Measurements from ENCODE around the gene HYOU1.
"Not testable (repeated sequence)": the region's sequence is repeated elsewhere in the genome, so short reads cannot be mapped to it uniquely, and the experiment has no call there.

HYOU1 gene, protein sequence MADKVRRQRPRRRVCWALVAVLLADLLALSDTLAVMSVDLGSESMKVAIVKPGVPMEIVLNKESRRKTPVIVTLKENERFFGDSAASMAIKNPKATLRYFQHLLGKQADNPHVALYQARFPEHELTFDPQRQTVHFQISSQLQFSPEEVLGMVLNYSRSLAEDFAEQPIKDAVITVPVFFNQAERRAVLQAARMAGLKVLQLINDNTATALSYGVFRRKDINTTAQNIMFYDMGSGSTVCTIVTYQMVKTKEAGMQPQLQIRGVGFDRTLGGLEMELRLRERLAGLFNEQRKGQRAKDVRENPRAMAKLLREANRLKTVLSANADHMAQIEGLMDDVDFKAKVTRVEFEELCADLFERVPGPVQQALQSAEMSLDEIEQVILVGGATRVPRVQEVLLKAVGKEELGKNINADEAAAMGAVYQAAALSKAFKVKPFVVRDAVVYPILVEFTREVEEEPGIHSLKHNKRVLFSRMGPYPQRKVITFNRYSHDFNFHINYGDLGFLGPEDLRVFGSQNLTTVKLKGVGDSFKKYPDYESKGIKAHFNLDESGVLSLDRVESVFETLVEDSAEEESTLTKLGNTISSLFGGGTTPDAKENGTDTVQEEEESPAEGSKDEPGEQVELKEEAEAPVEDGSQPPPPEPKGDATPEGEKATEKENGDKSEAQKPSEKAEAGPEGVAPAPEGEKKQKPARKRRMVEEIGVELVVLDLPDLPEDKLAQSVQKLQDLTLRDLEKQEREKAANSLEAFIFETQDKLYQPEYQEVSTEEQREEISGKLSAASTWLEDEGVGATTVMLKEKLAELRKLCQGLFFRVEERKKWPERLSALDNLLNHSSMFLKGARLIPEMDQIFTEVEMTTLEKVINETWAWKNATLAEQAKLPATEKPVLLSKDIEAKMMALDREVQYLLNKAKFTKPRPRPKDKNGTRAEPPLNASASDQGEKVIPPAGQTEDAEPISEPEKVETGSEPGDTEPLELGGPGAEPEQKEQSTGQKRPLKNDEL
- 98.1 to 295 (median 211) reads per million in 18 experiments for total RNA-seq

DNA sequence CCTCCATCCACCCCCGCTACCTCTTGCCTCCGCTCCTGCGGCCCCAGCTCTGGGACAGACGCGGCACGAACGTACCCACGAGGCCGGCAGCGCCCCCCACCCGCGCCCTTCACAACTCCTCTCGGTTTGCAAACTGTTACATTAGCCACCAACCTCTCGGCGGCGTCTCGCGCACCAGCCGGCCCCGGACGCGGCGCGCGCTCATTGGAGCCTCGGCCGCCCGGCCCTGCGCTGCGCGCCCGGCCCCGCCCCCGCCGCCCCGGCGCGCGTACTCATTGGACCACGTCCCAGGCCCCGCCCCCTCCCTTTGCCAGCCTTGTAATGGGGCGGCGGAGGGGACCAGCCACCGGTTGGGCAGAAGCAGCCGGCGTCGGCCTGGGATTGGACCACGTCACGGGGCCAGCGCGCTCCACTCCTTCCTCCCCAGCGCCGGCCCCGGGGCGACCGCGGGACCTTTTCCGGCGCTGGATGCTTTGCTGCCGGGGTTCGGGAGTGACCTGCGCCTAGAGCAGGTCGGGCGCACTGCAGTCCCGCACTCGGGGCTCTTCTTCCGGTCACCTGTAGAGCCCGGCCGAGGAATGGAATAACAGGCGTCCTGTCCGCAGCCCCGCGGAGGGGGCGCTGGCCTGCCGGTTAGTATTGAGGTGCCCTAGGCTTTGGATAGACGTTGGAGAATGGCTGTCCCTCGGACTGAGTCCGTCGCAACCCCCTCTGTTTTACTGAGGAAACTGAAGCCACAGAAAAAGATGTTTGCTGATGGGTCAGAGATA, at the start of gene HYOU1:
HYOU1 (minus strand) TSS at position 206 of the 770 bp plus-strand sequence. CDS start 1,045 bp downstream, outside the sequence.
- peak; percentile 97 to 99 for DNase-seq

DNA sequence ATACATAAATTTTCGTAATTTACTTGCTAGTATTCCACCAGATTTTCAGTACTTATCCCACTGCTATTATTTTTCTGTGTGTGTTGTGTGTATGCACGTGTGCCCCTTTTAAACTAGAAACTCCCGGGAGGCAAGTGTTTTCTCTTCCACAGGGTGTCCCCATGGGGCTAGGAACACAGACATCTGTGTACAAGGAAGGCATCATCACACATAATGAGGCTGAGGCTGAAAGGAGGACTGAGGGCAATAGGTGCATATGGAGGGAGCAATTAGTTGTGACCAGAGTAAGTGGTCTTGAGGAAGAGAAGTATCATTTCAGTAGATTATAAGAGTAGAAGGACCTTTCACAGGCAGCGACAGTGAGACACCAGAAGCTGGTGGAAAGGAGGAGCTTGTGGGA, 46.8 kb upstream of the HYOU1 start:
- DNase-seq, result peak in 1 of 2 donors; percentile 14

DNA sequence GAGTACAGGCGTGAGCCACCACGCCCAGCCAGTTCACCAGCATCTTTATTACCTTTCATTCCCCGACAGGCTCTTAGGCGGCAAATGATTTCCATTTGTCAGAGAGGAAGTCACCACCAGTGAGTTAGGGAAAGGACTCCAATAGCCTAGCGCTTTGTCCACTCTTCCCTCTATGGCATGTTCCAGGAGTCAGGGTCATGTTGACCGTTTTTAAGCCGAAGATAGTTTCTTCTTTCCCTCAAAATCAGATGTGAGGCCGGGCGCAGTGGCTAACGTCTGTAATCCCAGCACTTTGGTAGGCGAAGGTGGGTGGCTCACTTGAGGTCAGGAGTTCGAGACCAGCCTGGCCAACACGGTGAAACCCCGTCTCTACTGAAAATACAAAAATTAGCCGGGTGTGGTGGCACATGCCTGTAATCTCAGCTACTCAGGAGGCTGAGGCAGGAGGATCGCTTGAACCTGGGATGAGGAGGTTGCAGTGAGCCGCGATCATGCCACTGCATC, 46.2 kb upstream of the HYOU1 start:
- DNase-seq, result not testable (repeated sequence)

DNA sequence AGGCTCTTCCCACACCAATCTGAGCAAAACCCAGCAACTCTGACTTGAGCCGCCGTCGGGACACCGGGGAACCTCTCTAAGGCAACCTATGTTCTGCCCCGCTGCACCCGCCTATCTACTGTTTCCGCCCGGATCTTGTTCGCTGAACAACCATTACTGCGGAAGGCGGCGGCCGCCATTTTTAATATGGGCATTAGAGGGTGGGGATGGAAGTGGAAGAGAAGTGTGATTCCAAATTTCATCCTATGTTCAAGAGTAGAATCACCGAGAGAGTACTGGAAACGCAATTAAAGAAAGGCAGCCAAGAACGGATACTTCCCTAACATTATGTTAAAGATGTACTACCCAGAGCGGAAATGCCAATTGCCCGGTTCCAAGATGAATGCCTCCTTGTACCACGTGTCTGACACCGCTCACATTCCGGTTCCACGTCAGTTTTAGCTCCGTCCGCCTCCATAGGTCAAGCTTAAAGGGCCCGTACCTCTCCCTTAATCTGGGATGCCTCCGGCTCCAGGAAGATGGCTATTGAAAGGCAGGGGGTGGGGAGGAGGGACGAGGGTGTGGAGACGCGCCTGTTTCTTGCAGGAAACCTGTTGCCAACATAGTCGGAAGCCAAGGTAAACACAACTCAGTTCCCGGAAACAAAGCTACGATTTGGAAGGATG, 44.9 kb upstream of the HYOU1 start, which contains the start of gene DPAGT1:
DPAGT1 (minus strand) TSS at position 95 of the 665 bp plus-strand sequence. CDS start 198 bp downstream, outside the sequence.
- DNase-seq, result peak; percentile 93 to 95

DNA sequence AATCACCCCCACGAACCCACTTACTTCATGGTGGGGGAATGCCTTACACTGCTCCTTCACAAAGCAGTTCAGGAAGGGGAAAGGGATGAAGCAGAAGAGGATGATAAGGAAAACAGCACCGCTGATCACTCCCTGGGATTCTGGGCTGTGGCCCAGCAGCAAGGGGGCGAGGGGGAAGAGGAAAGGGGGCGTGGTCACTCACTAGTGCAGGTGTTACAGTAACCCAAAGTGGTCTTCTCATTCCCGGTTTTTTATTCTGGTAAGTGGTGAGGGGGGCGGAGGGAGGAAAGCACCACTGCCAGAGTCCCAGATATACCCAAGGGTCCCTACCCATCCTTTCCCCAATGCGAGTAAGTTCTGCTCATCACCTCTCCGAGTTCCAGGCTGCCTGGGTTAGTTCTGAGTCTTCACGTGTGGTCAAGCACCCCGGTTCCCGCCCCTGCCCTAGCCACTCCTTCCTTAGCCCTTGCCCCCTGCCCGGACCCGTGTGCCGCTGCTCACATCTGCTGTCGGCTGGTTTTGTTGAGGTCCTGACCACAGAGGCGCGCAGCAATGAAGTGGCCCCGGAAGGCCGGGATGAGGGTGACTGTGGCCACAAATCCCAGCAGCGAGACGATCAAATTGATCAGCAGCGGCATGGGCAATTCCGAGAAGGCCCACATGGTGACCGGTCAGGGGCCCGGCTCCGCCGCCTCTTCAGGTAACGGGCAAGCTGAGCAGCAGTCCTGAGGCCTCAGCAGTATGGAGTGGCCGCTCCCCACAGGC, 44.2 kb upstream of the HYOU1 start:
- DNase-seq, result peak in 1 of 2 donors; percentile 9

DNA sequence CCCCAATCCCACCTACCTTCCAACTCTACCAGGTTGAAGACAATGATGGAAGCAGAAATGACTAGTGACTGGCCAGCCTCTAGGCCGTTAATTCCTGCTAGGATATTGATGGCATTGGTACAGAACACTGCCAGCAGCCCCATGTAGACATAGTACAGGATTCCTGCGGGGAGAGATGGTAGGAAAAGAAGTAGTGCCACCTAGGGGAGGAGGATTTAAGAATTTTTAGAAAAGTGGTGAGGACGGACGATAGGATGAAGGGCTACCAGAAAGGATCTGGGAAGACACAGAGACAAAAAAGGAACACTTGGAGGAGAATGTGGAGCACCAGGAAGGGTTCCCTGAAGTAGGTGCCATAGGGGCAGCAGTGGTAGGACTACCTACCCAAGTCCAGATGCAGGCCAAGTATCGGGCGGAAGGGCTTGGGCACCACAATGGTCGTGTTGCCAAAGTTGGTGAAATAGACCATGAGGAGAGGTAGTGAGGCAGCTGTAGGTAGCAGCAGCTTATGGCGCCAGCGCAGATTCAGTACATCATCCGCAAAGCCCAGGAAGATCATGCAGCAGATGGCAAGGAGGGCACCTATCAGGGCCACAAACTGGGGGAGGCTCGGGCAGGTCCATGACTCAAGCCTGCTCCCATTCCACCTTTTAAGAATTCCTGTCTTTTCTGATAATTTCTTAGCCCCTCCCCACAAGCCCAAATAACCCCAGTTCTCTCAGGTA, 43.4 kb upstream of the HYOU1 start:
- peak; percentile 26 to 39 for DNase-seq

DNA sequence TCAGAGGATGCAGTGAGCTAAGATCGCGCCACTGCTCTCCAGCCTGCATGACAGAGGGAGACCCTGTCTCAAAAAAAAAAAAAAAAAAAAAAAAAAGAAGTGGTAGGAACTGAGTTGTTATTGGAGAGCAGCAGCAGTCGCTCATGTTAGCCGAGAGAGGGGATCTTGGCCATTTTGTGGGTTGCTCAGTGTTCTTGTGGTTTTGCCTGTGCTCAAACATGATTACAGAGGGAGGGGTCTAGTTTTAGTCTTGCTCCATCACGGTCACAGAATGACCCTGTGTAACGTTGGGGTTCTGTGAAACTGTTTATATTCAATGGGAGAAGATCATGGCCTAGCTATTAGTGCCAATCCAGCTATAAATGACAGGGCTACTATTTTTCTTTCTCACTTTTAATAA, 42.7 kb upstream of the HYOU1 start:
- no peak for DNase-seq

DNA sequence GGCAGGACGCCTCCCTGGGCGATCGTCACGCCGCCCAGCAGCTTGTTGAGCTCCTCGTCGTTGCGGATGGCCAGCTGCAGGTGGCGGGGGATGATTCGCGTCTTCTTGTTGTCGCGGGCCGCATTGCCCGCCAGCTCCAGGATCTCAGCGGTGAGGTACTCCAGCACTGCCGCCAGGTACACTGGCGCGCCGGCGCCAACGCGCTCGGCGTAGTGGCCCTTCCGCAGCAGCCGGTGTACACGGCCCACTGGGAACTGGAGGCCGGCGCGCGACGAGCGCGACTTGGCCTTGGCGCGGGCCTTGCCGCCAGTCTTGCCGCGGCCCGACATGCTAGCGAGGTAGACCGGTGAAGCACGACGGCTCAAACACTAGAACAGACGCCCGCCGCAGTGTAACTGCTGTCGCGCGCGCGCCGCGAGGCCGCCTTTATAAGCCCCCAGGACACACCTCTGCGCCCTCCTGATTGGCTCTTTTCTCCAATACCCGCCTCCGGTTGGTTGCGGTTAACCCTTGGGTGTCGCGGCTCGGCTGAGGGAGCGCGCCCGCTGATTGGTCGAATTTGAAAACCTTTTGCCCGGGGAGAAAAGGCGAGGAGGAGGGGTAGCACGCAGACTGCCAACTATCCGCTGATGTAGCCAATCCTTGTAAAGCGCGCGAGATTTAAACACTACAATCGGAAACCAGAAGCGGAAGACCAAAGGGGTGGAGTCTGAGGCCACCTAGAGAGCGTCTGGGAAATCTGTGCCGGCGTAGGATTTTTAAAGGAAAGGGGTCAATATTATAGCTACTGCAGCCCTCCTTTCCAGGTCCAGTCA, 38.3 kb upstream of the HYOU1 start:
- DNase-seq, result peak; percentile 100

DNA sequence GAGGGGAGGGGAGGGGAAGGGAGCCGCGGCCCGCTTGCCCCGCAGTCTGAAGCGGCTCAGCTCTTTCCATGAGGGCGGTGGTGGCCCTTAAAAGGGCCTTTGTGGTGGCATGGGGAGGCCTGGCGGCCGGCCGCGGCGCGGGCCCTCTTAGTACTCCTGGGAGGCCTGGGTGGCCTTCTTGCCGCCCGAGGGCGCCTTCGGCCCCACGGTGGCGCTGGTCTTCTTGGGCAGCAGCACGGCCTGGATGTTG, 37.7 kb upstream of the HYOU1 start:
- peak; percentile 79 to 90 for DNase-seq

DNA sequence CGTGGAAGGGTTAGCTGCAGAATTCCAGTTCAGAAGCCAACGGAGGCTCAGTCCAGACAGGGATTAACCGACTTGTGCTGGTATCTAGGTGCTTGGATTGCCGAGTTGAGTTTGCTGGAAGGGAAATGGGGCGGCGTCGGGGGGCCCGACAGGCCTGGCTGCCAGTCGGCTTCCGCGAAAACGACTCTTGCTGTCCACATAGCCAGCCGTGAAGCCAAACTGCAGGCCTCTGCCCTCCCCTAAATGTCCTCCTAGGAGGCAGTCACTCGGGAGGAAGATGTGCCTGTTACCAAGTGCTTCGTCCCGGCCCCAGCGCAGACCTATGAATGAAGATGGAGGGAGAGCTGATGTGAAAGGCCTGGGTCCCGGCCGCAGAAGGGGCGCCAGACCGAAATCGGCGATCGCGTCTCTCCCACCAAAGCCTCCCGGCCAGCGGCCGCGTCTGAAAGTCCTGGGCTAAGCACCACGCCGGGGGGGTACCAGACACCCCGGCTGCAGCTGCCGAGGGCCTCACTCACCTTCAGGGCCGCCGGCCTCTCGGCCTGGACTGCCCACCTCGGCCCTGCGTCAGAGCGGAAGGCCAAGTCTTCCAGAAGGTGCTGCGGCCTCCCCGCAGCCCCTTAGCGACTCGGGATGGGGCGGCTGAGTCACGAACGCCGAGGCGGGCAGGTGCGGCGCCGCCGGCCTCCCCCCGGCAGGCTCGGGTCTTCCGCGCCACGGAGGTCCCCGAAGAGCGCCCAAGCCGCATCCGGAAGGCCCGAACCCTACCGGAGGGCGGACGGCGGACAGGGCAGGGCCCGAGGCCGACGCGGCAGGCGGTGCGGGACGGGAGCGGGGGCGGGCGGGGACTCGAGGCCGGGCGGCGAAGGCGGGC, 37.2 kb upstream of the HYOU1 start:
- peak in 1 of 2 donors; percentile 36 for DNase-seq

DNA sequence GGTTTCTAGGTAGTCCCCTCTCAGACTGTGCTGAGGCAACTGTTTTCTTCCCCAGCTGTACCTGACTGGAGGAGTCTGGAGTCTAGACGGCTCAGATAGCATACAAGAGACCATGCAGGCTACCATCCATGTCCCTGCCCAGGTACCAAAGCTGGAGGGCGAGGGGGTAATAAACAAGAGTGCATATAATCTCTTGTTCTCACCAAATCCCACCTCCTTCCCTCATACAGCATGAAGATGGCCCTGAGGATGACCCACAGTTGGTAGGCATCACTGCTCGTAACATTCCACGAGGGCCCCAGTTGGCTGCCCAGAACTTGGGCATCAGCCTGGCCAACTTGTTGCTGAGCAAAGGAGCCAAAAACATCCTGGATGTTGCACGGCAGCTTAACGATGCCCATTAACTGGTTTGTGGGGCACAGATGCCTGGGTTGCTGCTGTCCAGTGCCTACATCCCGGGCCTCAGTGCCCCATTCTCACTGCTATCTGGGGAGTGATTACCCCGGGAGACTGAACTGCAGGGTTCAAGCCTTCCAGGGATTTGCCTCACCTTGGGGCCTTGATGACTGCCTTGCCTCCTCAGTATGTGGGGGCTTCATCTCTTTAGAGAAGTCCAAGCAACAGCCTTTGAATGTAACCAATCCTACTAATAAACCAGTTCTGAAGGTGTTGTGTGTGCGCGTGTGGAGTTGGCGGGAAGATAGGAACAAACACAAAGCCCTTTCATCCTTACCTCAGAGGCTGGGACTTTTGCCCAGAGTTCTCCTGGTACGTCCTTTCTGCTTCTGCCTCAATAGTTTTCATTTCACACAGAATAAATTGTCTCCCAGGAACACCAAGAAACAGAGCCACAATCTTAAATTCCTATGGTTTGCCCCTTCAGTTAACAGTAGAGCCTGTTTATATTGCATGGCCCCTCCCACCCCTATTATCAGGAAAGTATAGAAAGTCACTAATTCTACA, 36.2 kb upstream of the HYOU1 start:
- no peak for DNase-seq

DNA sequence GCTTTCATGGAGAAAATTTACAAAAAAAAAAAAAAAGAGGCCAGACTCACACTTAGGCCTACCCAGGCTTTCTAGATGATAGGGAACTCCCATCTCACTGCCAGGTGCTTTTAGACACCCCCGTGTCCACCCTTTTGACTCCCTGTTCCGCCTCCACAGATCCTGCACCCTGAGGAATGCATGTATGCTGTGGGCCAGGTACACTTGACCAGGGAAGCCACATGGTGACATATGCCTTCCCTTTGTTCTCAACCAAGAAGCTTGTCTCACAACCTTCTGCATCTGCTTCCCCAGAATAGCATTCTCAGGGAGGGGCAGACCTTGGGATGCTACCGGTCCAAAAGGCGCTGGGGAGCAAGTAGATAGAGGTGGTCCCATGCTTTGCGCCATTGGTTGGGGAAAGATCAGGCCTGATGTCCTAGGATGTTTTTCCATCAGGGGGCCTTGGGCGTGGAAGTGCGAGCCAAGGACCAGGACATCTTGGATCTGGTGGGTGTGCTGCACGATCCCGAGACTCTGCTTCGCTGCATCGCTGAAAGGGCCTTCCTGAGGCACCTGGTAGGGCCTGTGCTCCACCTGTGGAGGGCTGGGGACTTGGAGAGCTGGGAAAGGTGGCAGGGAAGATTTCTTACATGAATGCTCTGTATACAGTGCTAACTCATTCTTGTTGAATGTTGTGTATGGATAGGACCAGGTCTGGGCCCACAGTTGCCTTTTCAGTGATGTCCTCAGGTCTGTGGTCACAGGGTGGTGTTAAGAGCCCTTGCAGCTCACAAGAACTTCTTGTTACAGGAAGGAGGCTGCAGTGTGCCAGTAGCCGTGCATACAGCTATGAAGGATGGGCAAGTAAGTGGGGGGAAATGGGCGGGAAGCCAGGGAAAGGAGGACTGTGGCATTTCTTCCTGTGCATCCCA, 35.2 kb upstream of the HYOU1 start:
- no peak for DNase-seq

DNA sequence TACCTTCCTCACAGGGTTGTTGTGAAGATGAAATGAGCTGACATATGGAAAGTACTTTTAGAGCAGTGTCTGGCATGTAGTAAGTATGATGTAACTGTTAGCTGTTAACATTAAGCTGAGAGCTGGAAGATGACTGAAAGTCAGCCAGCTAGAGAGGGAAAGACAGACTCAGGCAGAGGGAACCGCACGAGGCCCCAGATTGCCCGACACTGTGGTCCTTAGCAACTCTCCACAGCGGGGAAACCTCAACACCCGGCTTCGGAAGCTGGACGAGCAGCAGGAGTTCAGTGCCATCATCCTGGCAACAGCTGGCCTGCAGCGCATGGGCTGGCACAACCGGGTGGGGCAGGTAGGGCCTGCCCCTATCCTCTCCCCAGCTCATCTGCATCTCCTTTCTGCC, 34.2 kb upstream of the HYOU1 start:
- no peak for DNase-seq

DNA sequence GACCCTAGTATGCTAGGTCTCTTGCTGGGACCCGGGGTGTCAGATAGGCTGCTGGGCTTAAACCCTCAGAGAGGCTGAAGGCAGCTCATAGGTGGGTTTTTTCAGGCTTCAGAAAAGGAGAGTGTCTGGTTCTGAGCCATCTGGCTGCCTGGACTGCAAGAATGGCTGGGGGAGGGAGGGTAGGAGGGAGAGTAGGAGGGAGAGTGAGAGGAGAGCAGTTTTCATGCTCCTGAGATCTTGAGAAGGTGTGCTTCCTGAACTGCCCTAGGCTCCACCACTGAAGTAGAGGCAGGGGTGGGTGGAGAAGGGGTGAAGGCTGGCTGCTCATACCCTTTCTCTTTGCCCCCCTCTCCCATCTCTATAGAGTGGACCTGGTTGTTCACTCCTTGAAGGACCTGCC, 32.3 kb upstream of the HYOU1 start:
- DNase-seq, result no peak

DNA sequence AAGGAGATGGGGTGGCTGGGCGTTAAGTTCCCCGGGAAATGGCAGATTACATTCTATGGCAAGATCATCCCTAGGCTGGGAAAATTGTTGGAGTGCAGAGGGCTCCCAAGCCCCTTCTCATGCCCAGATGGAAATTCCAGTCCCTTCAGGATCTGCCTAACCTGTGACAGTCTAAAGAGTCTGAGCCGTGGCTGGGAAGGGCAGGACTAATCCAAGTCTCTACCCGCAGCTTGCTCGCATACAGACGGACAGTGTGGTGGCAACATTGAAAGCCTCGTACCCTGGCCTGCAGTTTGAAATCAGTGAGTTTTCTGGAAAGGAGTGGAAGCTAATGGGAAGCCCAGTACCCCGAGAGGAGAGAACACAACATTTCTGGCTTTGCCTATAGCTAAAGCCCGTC, 31.4 kb upstream of the HYOU1 start:
- no peak for DNase-seq

DNA sequence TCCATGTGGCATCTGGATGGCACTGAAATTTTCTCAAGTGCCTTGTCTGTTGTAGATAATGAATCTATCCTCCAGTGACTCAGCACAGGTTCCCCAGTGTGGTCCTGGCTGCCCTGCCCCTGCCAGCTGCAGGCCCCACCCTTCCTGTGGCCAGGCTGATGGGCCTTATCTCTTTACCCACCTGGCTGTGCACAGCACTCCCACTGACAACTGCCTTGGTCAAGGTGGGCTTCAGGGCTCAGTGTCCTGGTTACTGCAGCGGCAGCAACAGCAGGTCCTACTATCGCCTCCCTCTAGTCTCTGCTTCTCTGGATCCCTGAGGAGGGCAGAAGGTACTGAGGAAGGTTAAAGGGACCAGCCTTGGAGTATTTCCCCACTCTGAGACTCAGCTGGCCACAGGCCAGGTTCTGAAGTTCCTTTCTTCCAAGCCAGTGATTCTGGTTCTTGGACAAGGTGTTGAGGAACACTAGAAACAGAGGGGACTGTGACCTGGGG, 30.8 kb upstream of the HYOU1 start:
- DNase-seq, result no peak

All from inflammatory macrophage (primary cell).